Activated T-helper 17 cell treated with anti-CD3 and anti-CD28 coated beads, Interleukin-2, amount 50 U/mL, for 72 hours (primary cell): ENCODE measurements around the gene RFTN1. TPM values are rescaled to one million over a fixed set of nuclear protein-coding genes. Genes with fewer than 3 reads are reported as not detected.

ENCODE experiments used
- ATAC-seq: fragments of 150-1000 bp; cut with Tn5 transposase; replicated peaks from 2 replicates; pipeline ENCODE4 v1.10.0; 2021; ENCODE audit warnings: mild to moderate bottlenecking, moderate library complexity
- H3K27ac Mint-ChIP-seq: one replicate; pipeline ENCODE4 v1.8.0; 2022; ENCODE audit warnings: mixed read lengths
- H3K27me3 Mint-ChIP-seq: one replicate; pipeline ENCODE4 v1.8.0; 2022; ENCODE audit warnings: mixed read lengths
- H3K36me3 Mint-ChIP-seq: one replicate; pipeline ENCODE4 v1.8.0; 2022; ENCODE audit warnings: low read depth, mild to moderate bottlenecking, mixed read lengths
- H3K4me1 Mint-ChIP-seq: one replicate; pipeline ENCODE4 v1.8.0; 2022; ENCODE audit warnings: mixed read lengths
- H3K4me3 Mint-ChIP-seq: one replicate; pipeline ENCODE4 v1.8.0; 2022; ENCODE audit warnings: mild to moderate bottlenecking, mixed read lengths
- H3K9me3 Mint-ChIP-seq: one replicate; pipeline ENCODE4 v1.8.0; 2022; ENCODE audit warnings: mixed read lengths
- total RNA-seq, 2 donors: library from RNA; stranded (reverse); gene quantifications; one replicate each; pipeline ENCODE4 v1.2.3, GENCODE V29; 2022

The RFTN1 gene
- total RNA-seq, 2 donors from 2014 or later, result 112 to 139 TPM

GRCh38 chr3:16406166-16406565 is 107.3 kb downstream of the RFTN1 start:
- ATAC-seq, result no peak
- Mint-ChIP-seq H3K27ac (no peak overlapping the region), H3K36me3 (peaks cover 71% of the 10 kb centered on the region), H3K4me1 (peaks cover 34% of the 10 kb centered on the region), H3K27me3 (no peaks in the 10 kb centered on the region), H3K9me3 (no peaks in the 10 kb centered on the region), H3K4me3 (no peak overlapping the region)

GRCh38 chr3:16404349-16404895 is 109.1 kb downstream of the RFTN1 start:
- Mint-ChIP-seq H3K4me1 (peaks cover 47% of the 10 kb centered on the region), H3K36me3 (peaks cover 85% of the 10 kb centered on the region)
- no peak for ATAC-seq

GRCh38 chr3:16402451-16402850 is 111.0 kb downstream of the RFTN1 start:
- Mint-ChIP-seq H3K4me3 (no peak overlapping the region), H3K27ac (peak overlapping the region; percentile 29), H3K4me1 (peaks cover 38% of the 10 kb centered on the region), H3K36me3 (peaks cover 84% of the 10 kb centered on the region), H3K27me3 (no peaks in the 10 kb centered on the region), H3K9me3 (no peaks in the 10 kb centered on the region)
- no peak for ATAC-seq

More at GRCh38 chr3:16404349-16404895, 109.1 kb downstream of the RFTN1 start:
- Mint-ChIP-seq H3K4me3 (no peak overlapping the region), H3K27me3 (no peaks in the 10 kb centered on the region), H3K27ac (peak overlapping the region; percentile 53), H3K9me3 (no peaks in the 10 kb centered on the region)

GRCh38 chr3:16401273-16401672 is 112.2 kb downstream of the RFTN1 start:
- Mint-ChIP-seq H3K4me3 (no peak overlapping the region), H3K4me1 (peaks cover 40% of the 10 kb centered on the region), H3K27me3 (no peaks in the 10 kb centered on the region), H3K9me3 (no peaks in the 10 kb centered on the region), H3K27ac (peak overlapping the region; percentile 29), H3K36me3 (peaks cover 86% of the 10 kb centered on the region)
- no peak for ATAC-seq

- H3K4me3 Mint-ChIP-seq, result no peak overlapping the region
- H3K36me3 Mint-ChIP-seq, result peaks cover 86% of the 10 kb centered on the region
- no peak for ATAC-seq
- no peaks in the 10 kb centered on the region for H3K9me3 Mint-ChIP-seq
- peaks cover 41% of the 10 kb centered on the region for H3K4me1 Mint-ChIP-seq
- no peaks in the 10 kb centered on the region for H3K27me3 Mint-ChIP-seq
- H3K27ac Mint-ChIP-seq, result peak overlapping the region; percentile 77
These were observed 113.2 kb downstream of the RFTN1 start for GRCh38 chr3:16400106-16400931.

- peaks cover 86% of the 10 kb centered on the region for H3K36me3 Mint-ChIP-seq
- peak overlapping the region; percentile 77 for H3K27ac Mint-ChIP-seq
- peaks cover 33% of the 10 kb centered on the region for H3K4me1 Mint-ChIP-seq
- no peak overlapping the region for H3K4me3 Mint-ChIP-seq
- no peaks in the 10 kb centered on the region for H3K9me3 Mint-ChIP-seq
- no peaks in the 10 kb centered on the region for H3K27me3 Mint-ChIP-seq
- no peak for ATAC-seq
These were observed 114.0 kb downstream of the RFTN1 start for GRCh38 chr3:16399473-16399872.

GRCh38 chr3:16398648-16399047 is 114.9 kb downstream of the RFTN1 start:
- Mint-ChIP-seq H3K27me3 (no peaks in the 10 kb centered on the region), H3K27ac (peak overlapping the region; percentile 77), H3K4me3 (no peak overlapping the region), H3K9me3 (no peaks in the 10 kb centered on the region), H3K4me1 (peaks cover 32% of the 10 kb centered on the region), H3K36me3 (peaks cover 88% of the 10 kb centered on the region)
- no peak for ATAC-seq

GRCh38 chr3:16396202-16396601 is 117.3 kb downstream of the RFTN1 start:
- Mint-ChIP-seq H3K9me3 (no peaks in the 10 kb centered on the region), H3K4me3 (no peak overlapping the region), H3K36me3 (peaks cover 83% of the 10 kb centered on the region), H3K4me1 (peaks cover 25% of the 10 kb centered on the region), H3K27ac (no peak overlapping the region), H3K27me3 (no peaks in the 10 kb centered on the region)
- ATAC-seq, result no peak

- no peak overlapping the region for H3K27ac Mint-ChIP-seq
- no peak overlapping the region for H3K4me3 Mint-ChIP-seq
- H3K9me3 Mint-ChIP-seq, result no peaks in the 10 kb centered on the region
- no peak for ATAC-seq
- H3K4me1 Mint-ChIP-seq, result peaks cover 26% of the 10 kb centered on the region
- no peaks in the 10 kb centered on the region for H3K27me3 Mint-ChIP-seq
- H3K36me3 Mint-ChIP-seq, result peaks cover 84% of the 10 kb centered on the region
These were observed 118.3 kb downstream of the RFTN1 start for GRCh38 chr3:16395212-16395611.

- peaks cover 25% of the 10 kb centered on the region for H3K4me1 Mint-ChIP-seq
- H3K27ac Mint-ChIP-seq, result peak overlapping the region; percentile 28
- H3K9me3 Mint-ChIP-seq, result no peaks in the 10 kb centered on the region
- H3K36me3 Mint-ChIP-seq, result peaks cover 84% of the 10 kb centered on the region
- no peaks in the 10 kb centered on the region for H3K27me3 Mint-ChIP-seq
- H3K4me3 Mint-ChIP-seq, result no peak overlapping the region
- ATAC-seq, result no peak
These were observed 118.9 kb downstream of the RFTN1 start for GRCh38 chr3:16394639-16395038.

GRCh38 chr3:16392717-16393116 is 120.8 kb downstream of the RFTN1 start:
- peaks cover 80% of the 10 kb centered on the region for H3K36me3 Mint-ChIP-seq
- no peaks in the 10 kb centered on the region for H3K27me3 Mint-ChIP-seq
- ATAC-seq, result no peak
- H3K9me3 Mint-ChIP-seq, result no peaks in the 10 kb centered on the region
- H3K4me1 Mint-ChIP-seq, result peaks cover 40% of the 10 kb centered on the region
- H3K4me3 Mint-ChIP-seq, result no peak overlapping the region
- peak overlapping the region; percentile 9 for H3K27ac Mint-ChIP-seq

GRCh38 chr3:16392065-16392464 is 121.4 kb downstream of the RFTN1 start:
- peaks cover 80% of the 10 kb centered on the region for H3K36me3 Mint-ChIP-seq
- H3K27me3 Mint-ChIP-seq, result no peaks in the 10 kb centered on the region
- H3K4me3 Mint-ChIP-seq, result no peak overlapping the region
- H3K4me1 Mint-ChIP-seq, result peaks cover 47% of the 10 kb centered on the region
- no peaks in the 10 kb centered on the region for H3K9me3 Mint-ChIP-seq
- no peak overlapping the region for H3K27ac Mint-ChIP-seq
- ATAC-seq, result no peak

- Mint-ChIP-seq H3K4me1 (peaks cover 46% of the 10 kb centered on the region), H3K36me3 (peaks cover 78% of the 10 kb centered on the region), H3K27ac (peak overlapping the region; percentile 81), H3K4me3 (no peak overlapping the region), H3K27me3 (no peaks in the 10 kb centered on the region), H3K9me3 (no peaks in the 10 kb centered on the region)
- no peak for ATAC-seq
These were observed 122.9 kb downstream of the RFTN1 start for GRCh38 chr3:16390581-16390980.

- Mint-ChIP-seq H3K4me1 (peaks cover 46% of the 10 kb centered on the region), H3K36me3 (peaks cover 71% of the 10 kb centered on the region), H3K4me3 (no peak overlapping the region), H3K27ac (peak overlapping the region; percentile 58), H3K27me3 (no peaks in the 10 kb centered on the region), H3K9me3 (no peaks in the 10 kb centered on the region)
- no peak for ATAC-seq
These were observed 124.6 kb downstream of the RFTN1 start for GRCh38 chr3:16388850-16389441.

GRCh38 chr3:16386561-16386960 is 126.9 kb downstream of the RFTN1 start:
- ATAC-seq, result no peak
- Mint-ChIP-seq H3K4me1 (peaks cover 58% of the 10 kb centered on the region), H3K36me3 (peaks cover 75% of the 10 kb centered on the region), H3K4me3 (no peak overlapping the region), H3K27me3 (no peaks in the 10 kb centered on the region), H3K9me3 (peaks cover 3% of the 10 kb centered on the region), H3K27ac (peak overlapping the region; percentile 46)
